ENCODE measurements around the gene CHD9NB.

The CHD9NB gene

DNA sequence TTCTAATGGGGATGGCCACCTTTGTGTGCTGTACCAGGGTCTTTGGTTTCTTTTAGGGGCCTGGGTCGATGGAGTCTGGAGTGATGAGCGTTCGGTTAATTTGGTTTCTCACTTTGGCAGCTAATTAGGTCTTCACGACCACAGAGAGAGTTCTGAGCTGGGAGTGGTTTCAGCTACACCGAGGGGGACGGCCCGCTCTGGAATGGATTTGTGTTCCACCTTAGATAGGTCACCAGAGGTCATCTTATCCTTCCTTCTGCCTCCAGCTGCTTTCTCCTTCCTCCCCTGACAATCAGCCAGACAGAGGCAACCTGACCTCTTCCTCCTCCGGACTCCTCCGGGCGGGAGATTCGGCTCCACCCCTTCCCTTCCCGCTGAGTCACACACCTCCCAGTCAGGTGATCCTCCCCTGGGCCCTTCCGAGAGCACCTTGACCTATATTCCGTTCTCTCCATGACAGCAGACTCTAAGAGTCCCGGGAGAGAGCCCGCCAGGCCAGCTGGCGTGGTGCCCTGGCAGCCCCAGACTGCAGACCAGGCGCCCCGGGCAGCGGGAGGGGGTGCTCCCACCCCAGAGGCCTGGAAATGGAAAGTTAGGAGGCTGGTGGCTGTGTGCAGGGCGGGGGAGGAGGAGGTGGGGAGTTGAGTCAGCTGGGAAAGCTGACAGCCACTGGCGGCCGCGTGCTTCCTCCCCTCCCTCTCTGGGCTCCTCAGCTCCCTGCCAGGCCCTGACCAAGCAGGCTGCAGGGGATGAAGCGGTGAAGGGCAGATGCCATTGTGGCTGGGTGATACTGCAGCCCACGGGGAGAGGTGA is 46.8 kb upstream of the CHD9NB start (continued):
- TF ChIP-seq ATF2 (tag by site-specific recombination; IDR thresholded peaks at IDR 0.05; ENCODE audit: low read depth), result no peak
- TF ChIP-seq ZNF571 (tag by site-specific recombination; IDR thresholded peaks at IDR 0.05), result no peak
- peak; percentile 67 for TF ChIP-seq ZNF629 (tag by site-specific recombination; IDR thresholded peaks at IDR 0.05)
- no peak for TF ChIP-seq ZNF610 (tag by site-specific recombination; IDR thresholded peaks at IDR 0.05; ENCODE audit: borderline replicate concordance)
- peak; percentile 95 for TF ChIP-seq PRDM10 (tag by site-specific recombination; IDR thresholded peaks at IDR 0.05)
- no peak for TF ChIP-seq ZNF777 (tag by site-specific recombination; IDR thresholded peaks at IDR 0.05; ENCODE audit: borderline replicate concordance)
- TF ChIP-seq PBX3 (CRISPR knock-in tag; IDR thresholded peaks at IDR 0.05), result no peak
- TF ChIP-seq ZNF221 (tag by site-specific recombination; IDR thresholded peaks at IDR 0.05; ENCODE audit: borderline replicate concordance), result no peak
- TF ChIP-seq MZF1 (tag by site-specific recombination; IDR thresholded peaks at IDR 0.05; ENCODE audit: borderline replicate concordance), result 0 out of 2 replicates have a peak, but pooled peaks have one; percentile 74
- no peak for TF ChIP-seq ZNF416 (tag by site-specific recombination; IDR thresholded peaks at IDR 0.05)
- no peak for TF ChIP-seq ZNF623 (tag by site-specific recombination; IDR thresholded peaks at IDR 0.05)
- TF ChIP-seq ZNF580 (tag by site-specific recombination; IDR thresholded peaks at IDR 0.05), result no peak
- no peak for TF ChIP-seq ZNF558 (tag by site-specific recombination; IDR thresholded peaks at IDR 0.05)
- peak; percentile 92 for TF ChIP-seq IKZF3 (tag by site-specific recombination; IDR thresholded peaks at IDR 0.05)
- no peak for TF ChIP-seq ZNF791 (tag by site-specific recombination; IDR thresholded peaks at IDR 0.05)
- TF ChIP-seq, protein P1, sequence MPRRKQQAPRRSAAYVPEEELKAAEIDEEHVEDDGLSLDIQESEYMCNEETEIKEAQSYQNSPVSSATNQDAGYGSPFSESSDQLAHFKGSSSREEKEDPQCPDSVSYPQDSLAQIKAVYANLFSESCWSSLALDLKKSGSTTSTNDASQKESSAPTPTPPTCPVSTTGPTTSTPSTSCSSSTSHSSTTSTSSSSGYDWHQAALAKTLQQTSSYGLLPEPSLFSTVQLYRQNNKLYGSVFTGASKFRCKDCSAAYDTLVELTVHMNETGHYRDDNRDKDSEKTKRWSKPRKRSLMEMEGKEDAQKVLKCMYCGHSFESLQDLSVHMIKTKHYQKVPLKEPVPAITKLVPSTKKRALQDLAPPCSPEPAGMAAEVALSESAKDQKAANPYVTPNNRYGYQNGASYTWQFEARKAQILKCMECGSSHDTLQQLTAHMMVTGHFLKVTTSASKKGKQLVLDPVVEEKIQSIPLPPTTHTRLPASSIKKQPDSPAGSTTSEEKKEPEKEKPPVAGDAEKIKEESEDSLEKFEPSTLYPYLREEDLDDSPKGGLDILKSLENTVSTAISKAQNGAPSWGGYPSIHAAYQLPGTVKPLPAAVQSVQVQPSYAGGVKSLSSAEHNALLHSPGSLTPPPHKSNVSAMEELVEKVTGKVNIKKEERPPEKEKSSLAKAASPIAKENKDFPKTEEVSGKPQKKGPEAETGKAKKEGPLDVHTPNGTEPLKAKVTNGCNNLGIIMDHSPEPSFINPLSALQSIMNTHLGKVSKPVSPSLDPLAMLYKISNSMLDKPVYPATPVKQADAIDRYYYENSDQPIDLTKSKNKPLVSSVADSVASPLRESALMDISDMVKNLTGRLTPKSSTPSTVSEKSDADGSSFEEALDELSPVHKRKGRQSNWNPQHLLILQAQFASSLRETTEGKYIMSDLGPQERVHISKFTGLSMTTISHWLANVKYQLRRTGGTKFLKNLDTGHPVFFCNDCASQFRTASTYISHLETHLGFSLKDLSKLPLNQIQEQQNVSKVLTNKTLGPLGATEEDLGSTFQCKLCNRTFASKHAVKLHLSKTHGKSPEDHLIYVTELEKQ (tag by site-specific recombination; IDR thresholded peaks at IDR 0.05; ENCODE audit: borderline replicate concordance), result no peak
- no peak for TF ChIP-seq ZNF23 (tag by site-specific recombination; IDR thresholded peaks at IDR 0.05; ENCODE audit: borderline replicate concordance)
- TF ChIP-seq ZNF274 (IDR thresholded peaks at IDR 0.05; ENCODE audit: low read length), result no peak
- no peak for TF ChIP-seq ZNF274 (tag by site-specific recombination; IDR thresholded peaks at IDR 0.05; ENCODE audit: borderline replicate concordance)
- no peak for TF ChIP-seq SETDB1 (IDR thresholded peaks at IDR 0.05; ENCODE audit: insufficient read length, low read length)
- TF ChIP-seq ZBTB11 (tag by site-specific recombination; conservative IDR thresholded peaks at IDR 0.05; ENCODE audit: low read depth), result no peak
- TF ChIP-seq ZNF645 (tag by site-specific recombination; IDR thresholded peaks at IDR 0.05), result no peak
- peak; percentile 49; the same call in 1 of the 2 replicates for TF ChIP-seq ZNF10 (tag by site-specific recombination; IDR thresholded peaks at IDR 0.05)
- TF ChIP-seq ZNF837 (tag by site-specific recombination; IDR thresholded peaks at IDR 0.05), result no peak

Data from HEK293 (cell line).